K562 (cell line): ENCODE data around the gene ZNF774. TPM values are rescaled to one million over a fixed set of nuclear protein-coding genes. Genes with fewer than 3 reads are reported as not detected.

Experiments used
- BRD4 ChIP-seq: fragments of 200-600 bp; sonication (generic); IDR thresholded peaks from 2 replicates; pipeline ENCODE4 v1.6.1; 2017; ENCODE audit warnings: inconsistent platforms
- FOXJ3 ChIP-seq: sonication (generic); formaldehyde crosslinking; IDR thresholded peaks from 2 replicates; pipeline ENCODE4 v1.4.0; 2020; ENCODE audit warnings: mild to moderate bottlenecking, missing genetic modification reagents
- HDAC2 ChIP-seq: fragments of 450-650 bp; IDR thresholded peaks from 2 replicates; pipeline ENCODE4 v1.6.1; 2016; ENCODE audit warnings: mild to moderate bottlenecking
- HMG20B ChIP-seq: fragments of 250-450 bp; sonication (Bioruptor Pico); IDR thresholded peaks from 2 replicates; pipeline ENCODE4 v1.5.0; 2021; ENCODE audit warnings: mild to moderate bottlenecking
- POLR2AphosphoS2 ChIP-seq: IDR thresholded peaks from 2 replicates; pipeline ENCODE4 v1.6.1; 2012; ENCODE audit warnings: low read length, improper control_type of control experiment
- RFX1 ChIP-seq: fragments of 450-650 bp; IDR thresholded peaks from 2 replicates; pipeline ENCODE4 v1.6.1; 2016; ENCODE audit warnings: mild to moderate bottlenecking, moderate library complexity
- RNF2 ChIP-seq: sonication (generic); IDR thresholded peaks from 2 replicates; pipeline ENCODE4 v1.6.1; 2016
- SMARCA4 ChIP-seq: fragments of 450-650 bp; IDR thresholded peaks from 2 replicates; pipeline ENCODE4 v1.6.1; 2016
- SMARCE1 ChIP-seq: fragments of 450-650 bp; IDR thresholded peaks from 2 replicates; pipeline ENCODE4 v1.7.1; 2016; ENCODE audit warnings: mild to moderate bottlenecking
- TBL1XR1 ChIP-seq, 2 experiments: IDR thresholded peaks; 2 replicates each; pipeline ENCODE4 v1.6.1; 2012; ENCODE audit warnings: improper control_type of control experiment in 2 of 2, low read length in 2 of 2, mild to moderate bottlenecking in 1 of 2
- TCF3 ChIP-seq: sonication (generic); formaldehyde crosslinking; IDR thresholded peaks from 2 replicates; pipeline ENCODE4 v1.4.0; 2020; ENCODE audit warnings: mild to moderate bottlenecking, missing genetic modification reagents
- TEAD4 ChIP-seq, 2 experiments: sonication (generic) in 1 of 2; formaldehyde crosslinking in 1 of 2; IDR thresholded peaks; 2 replicates each; pipeline versions ENCODE4 v1.6.1 to v1.8.0; 2012 to 2022; ENCODE audit warnings: borderline replicate concordance in 1 of 2, inconsistent platforms in 1 of 2, low read length in 1 of 2, mild to moderate bottlenecking in 1 of 2, missing genetic modification reagents in 1 of 2
- ZBTB49 ChIP-seq: sonication (generic); formaldehyde crosslinking; IDR thresholded peaks from 2 replicates; pipeline ENCODE4 v1.8.0; 2022; ENCODE audit warnings: missing genetic modification reagents, mild to moderate bottlenecking, borderline replicate concordance
- ZNF282 ChIP-seq: sonication (generic); formaldehyde crosslinking; IDR thresholded peaks from 2 replicates; pipeline ENCODE4 v1.8.1; 2023; ENCODE audit warnings: missing genetic modification reagents
- ZNF785 ChIP-seq: fragments of 250-450 bp; sonication (Bioruptor Pico); IDR thresholded peaks from 2 replicates; pipeline ENCODE4 v1.4.0; 2020; ENCODE audit warnings: mild to moderate bottlenecking
- polyA plus RNA-seq, 8 experiments: library from polyadenylated mRNA; depleted of rRNA in 4 of 8; stranded (reverse) in 5 of 8; unstranded in 3 of 8; fragments of >200 nt; fragmentation: Nextera tagmentation in 2 of 8; fragmentation: Illumina TruSeq in 1 of 8; extraction: Ambion mirVana in 2 of 8; extraction: Trizol in 1 of 8; gene quantifications; 2 replicates each; pipeline versions ENCODE4 v1.2.1 to v1.2.3, GENCODE V29; 2011 to 2014; ENCODE audit warnings: inconsistent platforms in 1 of 8, missing spikeins in 1 of 8
- total RNA-seq, 7 experiments: library from RNA; depleted of rRNA in 6 of 7; stranded (reverse); fragments of >200 nt in 6 of 7; fragmentation: Illumina TruSeq in 2 of 7; extraction: Trizol in 2 of 7; gene quantifications; 2 replicates each; pipeline versions ENCODE4 v1.2.1 to v1.2.3, GENCODE V29; 2011 to 2021; ENCODE audit warnings: low replicate concordance in 1 of 7
- TF ChIP-seq, protein P1 (sequence below), 2 experiments: fragments of 150-350 bp in 1 of 2; IDR thresholded peaks; 2 replicates each; pipeline ENCODE4 v1.6.1; 2012 to 2016; ENCODE audit warnings: low read depth in 2 of 2, low read length in 2 of 2, mild to moderate bottlenecking in 1 of 2, moderate library complexity in 1 of 2
- TF ChIP-seq, protein P2 (sequence below): sonication (generic); IDR thresholded peaks from 2 replicates; pipeline ENCODE4 v1.6.1; 2016

The ZNF774 gene
- total and polyA plus RNA-seq, 9 of the 15 experiments (the other 6 are each of a cell fraction or from before 2014, with no cell fraction given) = 0.32 to 2.0 (median 1.2) TPM

DNA sequence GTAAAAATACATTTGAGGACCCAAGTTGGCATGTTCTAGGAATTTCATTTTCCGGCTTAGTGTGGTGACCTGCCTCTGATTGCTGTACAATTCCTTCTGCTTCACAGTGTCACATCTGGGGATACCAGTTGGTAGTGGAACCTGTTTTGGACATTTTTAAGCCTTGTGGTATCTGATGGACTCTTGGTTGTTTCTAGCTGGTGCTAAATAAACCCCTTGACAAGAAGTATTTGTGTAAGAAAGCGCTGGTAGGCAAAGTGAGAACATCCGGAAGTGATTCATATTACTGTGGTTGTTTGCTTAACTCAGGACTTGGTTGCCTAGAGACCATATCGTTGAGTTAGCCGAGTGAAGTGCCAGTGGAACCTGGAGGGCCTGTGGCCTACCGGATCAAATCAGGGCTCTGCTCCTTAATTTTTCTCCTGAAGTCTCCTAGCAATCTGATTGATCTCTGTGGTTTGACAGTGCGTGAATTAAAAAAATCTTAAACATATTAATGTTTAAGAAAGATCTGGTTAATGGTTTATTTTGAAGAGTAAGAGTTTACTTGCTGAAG lies 48.8 kb downstream of the ZNF774 start (continued):
- TF ChIP-seq TEAD4 (IDR thresholded peaks at IDR 0.05; ENCODE audit: low read length) = peak; percentile 18; the same call in 1 of the 2 replicates
- no peak for TF ChIP-seq TEAD4 (CRISPR knock-in tag; IDR thresholded peaks at IDR 0.05; ENCODE audit: borderline replicate concordance)
- TF ChIP-seq SMARCA4 = peak; percentile 90
- TF ChIP-seq, protein P1, sequence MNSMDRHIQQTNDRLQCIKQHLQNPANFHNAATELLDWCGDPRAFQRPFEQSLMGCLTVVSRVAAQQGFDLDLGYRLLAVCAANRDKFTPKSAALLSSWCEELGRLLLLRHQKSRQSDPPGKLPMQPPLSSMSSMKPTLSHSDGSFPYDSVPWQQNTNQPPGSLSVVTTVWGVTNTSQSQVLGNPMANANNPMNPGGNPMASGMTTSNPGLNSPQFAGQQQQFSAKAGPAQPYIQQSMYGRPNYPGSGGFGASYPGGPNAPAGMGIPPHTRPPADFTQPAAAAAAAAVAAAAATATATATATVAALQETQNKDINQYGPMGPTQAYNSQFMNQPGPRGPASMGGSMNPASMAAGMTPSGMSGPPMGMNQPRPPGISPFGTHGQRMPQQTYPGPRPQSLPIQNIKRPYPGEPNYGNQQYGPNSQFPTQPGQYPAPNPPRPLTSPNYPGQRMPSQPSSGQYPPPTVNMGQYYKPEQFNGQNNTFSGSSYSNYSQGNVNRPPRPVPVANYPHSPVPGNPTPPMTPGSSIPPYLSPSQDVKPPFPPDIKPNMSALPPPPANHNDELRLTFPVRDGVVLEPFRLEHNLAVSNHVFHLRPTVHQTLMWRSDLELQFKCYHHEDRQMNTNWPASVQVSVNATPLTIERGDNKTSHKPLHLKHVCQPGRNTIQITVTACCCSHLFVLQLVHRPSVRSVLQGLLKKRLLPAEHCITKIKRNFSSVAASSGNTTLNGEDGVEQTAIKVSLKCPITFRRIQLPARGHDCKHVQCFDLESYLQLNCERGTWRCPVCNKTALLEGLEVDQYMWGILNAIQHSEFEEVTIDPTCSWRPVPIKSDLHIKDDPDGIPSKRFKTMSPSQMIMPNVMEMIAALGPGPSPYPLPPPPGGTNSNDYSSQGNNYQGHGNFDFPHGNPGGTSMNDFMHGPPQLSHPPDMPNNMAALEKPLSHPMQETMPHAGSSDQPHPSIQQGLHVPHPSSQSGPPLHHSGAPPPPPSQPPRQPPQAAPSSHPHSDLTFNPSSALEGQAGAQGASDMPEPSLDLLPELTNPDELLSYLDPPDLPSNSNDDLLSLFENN (IDR thresholded peaks at IDR 0.05; ENCODE audit: low read depth in 2 of 2, low read length in 2 of 2) = 0 out of 4 replicates have a peak, but pooled peaks of 1 of the 2 experiments have one; percentile 15
- TF ChIP-seq BRD4 = peak; percentile 55; the same call in 1 of the 2 replicates
- TF ChIP-seq RFX1 = peak; percentile 95
- no peak for TF ChIP-seq POLR2AphosphoS2
- peak in 1 of 2 experiments; percentile 44; a peak in 1 of 4 replicates for TF ChIP-seq TBL1XR1 (IDR thresholded peaks at IDR 0.05; ENCODE audit: low read length in 2 of 2)
- TF ChIP-seq ZBTB49 (CRISPR knock-in tag) = no peak
- 0 out of 2 replicates have a peak, but pooled peaks have one; percentile 6 for TF ChIP-seq TCF3
- no peak for TF ChIP-seq ZNF282 (CRISPR knock-in tag)
- TF ChIP-seq RNF2 = 0 out of 2 replicates have a peak, but pooled peaks have one; percentile 20
- TF ChIP-seq FOXJ3 (CRISPR knock-in tag) = peak; percentile 92
- TF ChIP-seq HMG20B (CRISPR knock-in tag) = no peak
- TF ChIP-seq, protein P2, sequence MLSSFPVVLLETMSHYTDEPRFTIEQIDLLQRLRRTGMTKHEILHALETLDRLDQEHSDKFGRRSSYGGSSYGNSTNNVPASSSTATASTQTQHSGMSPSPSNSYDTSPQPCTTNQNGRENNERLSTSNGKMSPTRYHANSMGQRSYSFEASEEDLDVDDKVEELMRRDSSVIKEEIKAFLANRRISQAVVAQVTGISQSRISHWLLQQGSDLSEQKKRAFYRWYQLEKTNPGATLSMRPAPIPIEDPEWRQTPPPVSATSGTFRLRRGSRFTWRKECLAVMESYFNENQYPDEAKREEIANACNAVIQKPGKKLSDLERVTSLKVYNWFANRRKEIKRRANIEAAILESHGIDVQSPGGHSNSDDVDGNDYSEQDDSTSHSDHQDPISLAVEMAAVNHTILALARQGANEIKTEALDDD = peak; percentile 88
- peak; percentile 85 for TF ChIP-seq SMARCE1
- 0 out of 2 replicates have a peak, but pooled peaks have one; percentile 16 for TF ChIP-seq HDAC2
- TF ChIP-seq ZNF785 (CRISPR knock-in tag) = no peak
